HG03108 (cell line): ENCODE measurements around the gene TTC12.
A peak's percentile ranks its signal among the peaks of the same experiment; 100 is the strongest.

ENCODE experiments used
- ATAC-seq: cut with Tn5 transposase; IDR thresholded peaks from one replicate; pipeline ENCODE4 v1.9.1; 2021; ENCODE audit warnings: moderate library complexity; ENCODE audit not compliant: unreplicated experiment

The TTC12 gene

GRCh38 chr11:113314389-113315301, at the start of gene TTC12:
TSS of gene TTC12 (plus strand) at chr11:113314583. CDS start at chr11:113316258, 1,675 bp downstream.
- peak; percentile 97 for ATAC-seq

GRCh38 chr11:113265362-113265761, 49.0 kb upstream of the TTC12 start:
- ATAC-seq: no peak

- no peak for ATAC-seq
These were observed 46.9 kb upstream of the TTC12 start for GRCh38 chr11:113267493-113267892.

- no peak for ATAC-seq
These were observed 45.3 kb upstream of the TTC12 start for GRCh38 chr11:113269096-113269495.

- no peak for ATAC-seq
These were observed 44.7 kb upstream of the TTC12 start for GRCh38 chr11:113269636-113270035.

GRCh38 chr11:113270080-113270479, 44.3 kb upstream of the TTC12 start:
- ATAC-seq: no peak

- ATAC-seq: no peak
These were observed 42.7 kb upstream of the TTC12 start for GRCh38 chr11:113271551-113272245.

GRCh38 chr11:113272281-113272680, 42.1 kb upstream of the TTC12 start:
- ATAC-seq: no peak

- ATAC-seq: no peak
These were observed 41.3 kb upstream of the TTC12 start for GRCh38 chr11:113272927-113273615.

GRCh38 chr11:113273720-113274119, 40.7 kb upstream of the TTC12 start:
- ATAC-seq: no peak

- no peak for ATAC-seq
These were observed 39.4 kb upstream of the TTC12 start for GRCh38 chr11:113274713-113275582.

GRCh38 chr11:113275602-113276001, 38.8 kb upstream of the TTC12 start:
- no peak for ATAC-seq

GRCh38 chr11:113276466-113276865, 37.9 kb upstream of the TTC12 start:
- no peak for ATAC-seq

- no peak for ATAC-seq
These were observed 36.5 kb upstream of the TTC12 start for GRCh38 chr11:113277907-113278306.

GRCh38 chr11:113278481-113278880, 35.9 kb upstream of the TTC12 start:
- no peak for ATAC-seq

GRCh38 chr11:113278925-113279324, 35.5 kb upstream of the TTC12 start:
- no peak for ATAC-seq

- no peak for ATAC-seq
These were observed 34.8 kb upstream of the TTC12 start for GRCh38 chr11:113279591-113279990.

- no peak for ATAC-seq
These were observed 33.2 kb upstream of the TTC12 start for GRCh38 chr11:113281052-113281725.

GRCh38 chr11:113282898-113283437, 31.4 kb upstream of the TTC12 start:
- no peak for ATAC-seq

GRCh38 chr11:113283881-113284280, 30.5 kb upstream of the TTC12 start:
- no peak for ATAC-seq
